Stimulated activated CD4-positive, alpha-beta T cell treated with anti-CD3 and anti-CD28 coated beads, Interleukin-4, amount 100 ng/mL, for 1 hour (primary cell): ENCODE data around the gene ERC2.
"Not testable (repeated sequence)": the region's sequence is repeated elsewhere in the genome, so short reads cannot be mapped to it uniquely, and the experiment has no call there.

Experiments used
- DNase-seq: peaks from one replicate; pipeline ENCODE4 v3.0.0-alpha.2; 2020

The ERC2 gene

GRCh38 chr3:56053727-56054126 is 414.5 kb downstream of the ERC2 start:
- DNase-seq, result no peak

GRCh38 chr3:56052188-56052587 is 416.1 kb downstream of the ERC2 start:
- DNase-seq, result no peak

GRCh38 chr3:56051052-56051451 is 417.2 kb downstream of the ERC2 start:
- no peak for DNase-seq

- no peak for DNase-seq
These were observed 419.3 kb downstream of the ERC2 start for GRCh38 chr3:56048946-56049345.

GRCh38 chr3:56048331-56048730 is 419.9 kb downstream of the ERC2 start:
- no peak for DNase-seq

- DNase-seq, result no peak
These were observed 425.8 kb downstream of the ERC2 start for GRCh38 chr3:56042326-56042951.

GRCh38 chr3:56025326-56025725 is 442.9 kb downstream of the ERC2 start:
- DNase-seq, result no peak

GRCh38 chr3:56023546-56023945 is 444.7 kb downstream of the ERC2 start:
- no peak for DNase-seq

GRCh38 chr3:56022619-56023018 is 445.6 kb downstream of the ERC2 start:
- DNase-seq, result no peak

GRCh38 chr3:56019490-56020146 is 448.6 kb downstream of the ERC2 start:
- DNase-seq, result no peak

GRCh38 chr3:56015374-56015773 is 452.9 kb downstream of the ERC2 start:
- DNase-seq, result not testable (repeated sequence)

- DNase-seq, result no peak
These were observed 455.5 kb downstream of the ERC2 start for GRCh38 chr3:56012721-56013120.

- no peak for DNase-seq
These were observed 463.0 kb downstream of the ERC2 start for GRCh38 chr3:56005196-56005805.

GRCh38 chr3:56003129-56003528 is 465.1 kb downstream of the ERC2 start:
- no peak for DNase-seq

GRCh38 chr3:56001991-56002390 is 466.3 kb downstream of the ERC2 start:
- DNase-seq, result no peak

GRCh38 chr3:56001537-56001936 is 466.7 kb downstream of the ERC2 start:
- DNase-seq, result no peak

- no peak for DNase-seq
These were observed 478.9 kb downstream of the ERC2 start for GRCh38 chr3:55989366-55989765.

- DNase-seq, result no peak
These were observed 479.4 kb downstream of the ERC2 start for GRCh38 chr3:55988905-55989304.

GRCh38 chr3:55984626-55985025 is 483.6 kb downstream of the ERC2 start:
- no peak for DNase-seq

GRCh38 chr3:55978953-55979352 is 489.3 kb downstream of the ERC2 start:
- DNase-seq, result no peak

- no peak for DNase-seq
These were observed 493.7 kb downstream of the ERC2 start for GRCh38 chr3:55974421-55975165.

- DNase-seq, result no peak
These were observed 498.6 kb downstream of the ERC2 start for GRCh38 chr3:55969634-55970033.

GRCh38 chr3:55968331-55968730 is 499.9 kb downstream of the ERC2 start:
- DNase-seq, result no peak

GRCh38 chr3:55966566-55966965 is 501.7 kb downstream of the ERC2 start:
- no peak for DNase-seq
